HepG2 (cell line): Measurements from ENCODE around the gene C20orf141. TPM values are rescaled to one million over a fixed set of nuclear protein-coding genes. Genes with fewer than 3 reads are reported as not detected.

Experiments
- CCAR2 ChIP-seq: fragments of 200-400 bp; formaldehyde crosslinking; optimal IDR thresholded peaks from 2 replicates; pipeline ENCODE3; 2018; ENCODE audit warnings: low read depth, mild to moderate bottlenecking, low read length, moderate library complexity
- CEBPZ ChIP-seq: IDR thresholded peaks from 2 replicates; pipeline ENCODE4 v1.6.1; 2012; ENCODE audit warnings: low read length, improper control_type of control experiment
- MYC ChIP-seq: sonication (generic); formaldehyde crosslinking; IDR thresholded peaks from 2 replicates; pipeline ENCODE4 v1.9.0; 2021; ENCODE audit warnings: missing genetic modification reagents, borderline replicate concordance
- TARDBP ChIP-seq: sonication (generic); formaldehyde crosslinking; IDR thresholded peaks from 2 replicates; pipeline ENCODE4 v1.8.0; 2022; ENCODE audit warnings: mild to moderate bottlenecking, missing genetic modification reagents
- TCF7 ChIP-seq: sonication (generic); IDR thresholded peaks from 2 replicates; pipeline ENCODE4 v1.6.1; 2016; ENCODE audit warnings: antibody characterized with exemption, low read depth
- ZBTB20 ChIP-seq: sonication (generic); formaldehyde crosslinking; IDR thresholded peaks from 2 replicates; pipeline ENCODE4 v1.8.1; 2023; ENCODE audit warnings: missing genetic modification reagents, low read depth, mild to moderate bottlenecking, borderline replicate concordance
- ZBTB42 ChIP-seq: sonication (generic); formaldehyde crosslinking; IDR thresholded peaks from 2 replicates; pipeline ENCODE4 v1.5.0; 2020; ENCODE audit warnings: mild to moderate bottlenecking, missing genetic modification reagents
- ZNF703 ChIP-seq: sonication (generic); formaldehyde crosslinking; IDR thresholded peaks from 2 replicates; pipeline ENCODE4 v1.5.1; 2020; ENCODE audit warnings: missing genetic modification reagents, mild to moderate bottlenecking, moderate library complexity, borderline replicate concordance
- polyA plus RNA-seq, 8 experiments: library from polyadenylated mRNA; depleted of rRNA in 3 of 8; stranded (reverse) in 7 of 8; unstranded in 1 of 8; fragments of >200 nt; fragmentation: Illumina TruSeq in 4 of 8; extraction: Trizol in 4 of 8; gene quantifications; 2 replicates each; pipeline versions ENCODE4 v1.2.1 to v1.2.3, GENCODE V29; 2011 to 2016; ENCODE audit warnings: low read depth in 4 of 8, missing spikeins in 1 of 8, mixed read lengths in 1 of 8; ENCODE audit not compliant: insufficient read depth in 1 of 8
- total RNA-seq, 5 experiments: library from RNA; depleted of rRNA; stranded (reverse); fragments of >200 nt; fragmentation: Illumina TruSeq; extraction: Trizol; gene quantifications; 2 replicates each; pipeline ENCODE4 v1.2.3, GENCODE V29; 2016; ENCODE audit warnings: low read depth in 1 of 5
- TF ChIP-seq, protein P1 (sequence below): sonication (generic); formaldehyde crosslinking; IDR thresholded peaks from one replicate; pipeline ENCODE4 v1.5.1; 2020; ENCODE audit warnings: mild to moderate bottlenecking, missing genetic modification reagents; ENCODE audit errors: not compliant biosample characterization
- TF ChIP-seq, protein P2 (sequence below): sonication (generic); formaldehyde crosslinking; IDR thresholded peaks from 2 replicates; pipeline ENCODE4 v1.5.1; 2020; ENCODE audit warnings: mild to moderate bottlenecking, missing genetic modification reagents, moderate library complexity

Gene C20orf141
- total and polyA plus RNA-seq, 2 of the 13 experiments (the other 11 are each of a cell fraction or from before 2014, with no cell fraction given) = not detected

- TF ChIP-seq, protein P1, sequence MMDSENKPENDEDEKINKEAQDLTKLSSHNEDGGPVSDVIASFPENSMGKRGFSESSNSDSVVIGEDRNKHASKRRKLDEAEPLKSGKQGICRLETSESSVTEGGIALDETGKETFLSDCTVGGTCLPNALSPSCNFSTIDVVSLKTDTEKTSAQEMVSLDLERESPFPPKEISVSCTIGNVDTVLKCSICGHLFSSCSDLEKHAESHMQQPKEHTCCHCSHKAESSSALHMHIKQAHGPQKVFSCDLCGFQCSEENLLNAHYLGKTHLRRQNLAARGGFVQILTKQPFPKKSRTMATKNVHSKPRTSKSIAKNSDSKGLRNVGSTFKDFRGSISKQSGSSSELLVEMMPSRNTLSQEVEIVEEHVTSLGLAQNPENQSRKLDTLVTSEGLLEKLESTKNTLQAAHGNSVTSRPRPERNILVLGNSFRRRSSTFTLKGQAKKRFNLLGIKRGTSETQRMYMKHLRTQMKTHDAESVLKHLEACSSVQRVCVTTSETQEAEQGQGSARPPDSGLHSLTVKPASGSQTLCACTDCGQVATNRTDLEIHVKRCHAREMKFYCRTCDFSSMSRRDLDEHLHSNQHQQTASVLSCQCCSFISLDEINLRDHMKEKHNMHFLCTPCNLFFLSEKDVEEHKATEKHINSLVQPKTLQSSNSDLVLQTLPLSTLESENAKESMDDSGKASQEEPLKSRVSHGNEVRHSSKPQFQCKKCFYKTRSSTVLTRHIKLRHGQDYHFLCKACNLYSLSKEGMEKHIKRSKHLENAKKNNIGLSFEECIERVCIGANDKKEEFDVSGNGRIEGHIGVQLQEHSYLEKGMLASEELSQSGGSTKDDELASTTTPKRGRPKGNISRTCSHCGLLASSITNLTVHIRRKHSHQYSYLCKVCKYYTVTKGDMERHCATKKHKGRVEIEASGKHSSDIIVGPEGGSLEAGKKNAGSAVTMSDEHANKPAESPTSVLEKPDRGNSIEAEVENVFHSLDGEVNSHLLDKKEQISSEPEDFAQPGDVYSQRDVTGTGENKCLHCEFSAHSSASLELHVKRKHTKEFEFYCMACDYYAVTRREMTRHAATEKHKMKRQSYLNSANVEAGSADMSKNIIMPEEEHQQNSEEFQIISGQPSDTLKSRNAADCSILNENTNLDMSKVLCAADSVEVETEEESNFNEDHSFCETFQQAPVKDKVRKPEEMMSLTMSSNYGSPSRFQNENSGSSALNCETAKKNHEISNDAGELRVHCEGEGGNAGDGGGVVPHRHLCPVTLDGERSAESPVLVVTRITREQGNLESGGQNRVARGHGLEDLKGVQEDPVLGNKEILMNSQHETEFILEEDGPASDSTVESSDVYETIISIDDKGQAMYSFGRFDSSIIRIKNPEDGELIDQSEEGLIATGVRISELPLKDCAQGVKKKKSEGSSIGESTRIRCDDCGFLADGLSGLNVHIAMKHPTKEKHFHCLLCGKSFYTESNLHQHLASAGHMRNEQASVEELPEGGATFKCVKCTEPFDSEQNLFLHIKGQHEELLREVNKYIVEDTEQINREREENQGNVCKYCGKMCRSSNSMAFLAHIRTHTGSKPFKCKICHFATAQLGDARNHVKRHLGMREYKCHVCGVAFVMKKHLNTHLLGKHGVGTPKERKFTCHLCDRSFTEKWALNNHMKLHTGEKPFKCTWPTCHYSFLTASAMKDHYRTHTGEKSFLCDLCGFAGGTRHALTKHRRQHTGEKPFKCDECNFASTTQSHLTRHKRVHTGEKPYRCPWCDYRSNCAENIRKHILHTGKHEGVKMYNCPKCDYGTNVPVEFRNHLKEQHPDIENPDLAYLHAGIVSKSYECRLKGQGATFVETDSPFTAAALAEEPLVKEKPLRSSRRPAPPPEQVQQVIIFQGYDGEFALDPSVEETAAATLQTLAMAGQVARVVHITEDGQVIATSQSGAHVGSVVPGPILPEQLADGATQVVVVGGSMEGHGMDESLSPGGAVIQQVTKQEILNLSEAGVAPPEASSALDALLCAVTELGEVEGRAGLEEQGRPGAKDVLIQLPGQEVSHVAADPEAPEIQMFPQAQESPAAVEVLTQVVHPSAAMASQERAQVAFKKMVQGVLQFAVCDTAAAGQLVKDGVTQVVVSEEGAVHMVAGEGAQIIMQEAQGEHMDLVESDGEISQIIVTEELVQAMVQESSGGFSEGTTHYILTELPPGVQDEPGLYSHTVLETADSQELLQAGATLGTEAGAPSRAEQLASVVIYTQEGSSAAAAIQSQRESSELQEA (CRISPR knock-in tag) = no peak
- TF ChIP-seq CEBPZ (no peak), ZNF703 (CRISPR knock-in tag) (no peak), CCAR2 (no peak), ZBTB20 (CRISPR knock-in tag) (no peak), TCF7 (no peak), TARDBP (CRISPR knock-in tag) (no peak), MYC (CRISPR knock-in tag) (no peak), ZBTB42 (CRISPR knock-in tag) (no peak)
- TF ChIP-seq, protein P2, sequence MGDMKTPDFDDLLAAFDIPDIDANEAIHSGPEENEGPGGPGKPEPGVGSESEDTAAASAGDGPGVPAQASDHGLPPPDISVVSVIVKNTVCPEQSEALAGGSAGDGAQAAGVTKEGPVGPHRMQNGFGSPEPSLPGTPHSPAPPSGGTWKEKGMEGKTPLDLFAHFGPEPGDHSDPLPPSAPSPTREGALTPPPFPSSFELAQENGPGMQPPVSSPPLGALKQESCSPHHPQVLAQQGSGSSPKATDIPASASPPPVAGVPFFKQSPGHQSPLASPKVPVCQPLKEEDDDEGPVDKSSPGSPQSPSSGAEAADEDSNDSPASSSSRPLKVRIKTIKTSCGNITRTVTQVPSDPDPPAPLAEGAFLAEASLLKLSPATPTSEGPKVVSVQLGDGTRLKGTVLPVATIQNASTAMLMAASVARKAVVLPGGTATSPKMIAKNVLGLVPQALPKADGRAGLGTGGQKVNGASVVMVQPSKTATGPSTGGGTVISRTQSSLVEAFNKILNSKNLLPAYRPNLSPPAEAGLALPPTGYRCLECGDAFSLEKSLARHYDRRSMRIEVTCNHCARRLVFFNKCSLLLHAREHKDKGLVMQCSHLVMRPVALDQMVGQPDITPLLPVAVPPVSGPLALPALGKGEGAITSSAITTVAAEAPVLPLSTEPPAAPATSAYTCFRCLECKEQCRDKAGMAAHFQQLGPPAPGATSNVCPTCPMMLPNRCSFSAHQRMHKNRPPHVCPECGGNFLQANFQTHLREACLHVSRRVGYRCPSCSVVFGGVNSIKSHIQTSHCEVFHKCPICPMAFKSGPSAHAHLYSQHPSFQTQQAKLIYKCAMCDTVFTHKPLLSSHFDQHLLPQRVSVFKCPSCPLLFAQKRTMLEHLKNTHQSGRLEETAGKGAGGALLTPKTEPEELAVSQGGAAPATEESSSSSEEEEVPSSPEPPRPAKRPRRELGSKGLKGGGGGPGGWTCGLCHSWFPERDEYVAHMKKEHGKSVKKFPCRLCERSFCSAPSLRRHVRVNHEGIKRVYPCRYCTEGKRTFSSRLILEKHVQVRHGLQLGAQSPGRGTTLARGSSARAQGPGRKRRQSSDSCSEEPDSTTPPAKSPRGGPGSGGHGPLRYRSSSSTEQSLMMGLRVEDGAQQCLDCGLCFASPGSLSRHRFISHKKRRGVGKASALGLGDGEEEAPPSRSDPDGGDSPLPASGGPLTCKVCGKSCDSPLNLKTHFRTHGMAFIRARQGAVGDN (CRISPR knock-in tag) = peak; percentile 54
Measured at GRCh38 chr20:2835331-2835796, 20.6 kb downstream of the C20orf141 start (continued).
